Stomach (tissue), 9 donors: ENCODE data around the gene SSR1. TPM values are rescaled to one million over a fixed set of nuclear protein-coding genes. Genes with fewer than 3 reads are reported as not detected.

Source experiments
- DNase-seq, 2 donors: peaks; one replicate each; pipeline versions ENCODE4 v3.0.0 to v3.0.0-alpha.2; 2013 to 2019
- H3K27ac ChIP-seq, 5 donors: fragments of 200-600 bp in 4 of 5; sonication (generic) in 4 of 5; one replicate each; pipeline ENCODE4 v1.5.1; 2013 to 2019; ENCODE audit warnings: mild to moderate bottlenecking in 1 of 5, moderate library complexity in 1 of 5
- H3K27me3 ChIP-seq, 3 donors: fragments of 200-600 bp; sonication (generic); one replicate each; pipeline ENCODE4 v1.5.1; 2017 to 2019; ENCODE audit warnings: mixed run types in 1 of 3
- H3K36me3 ChIP-seq, 4 donors: fragments of 200-600 bp; sonication (generic); 1 replicate in 3 of 4; 2 replicates in 1 of 4; pipeline ENCODE4 v1.5.1; 2016 to 2019
- H3K4me1 ChIP-seq, 4 donors: fragments of 200-600 bp; sonication (generic); one replicate each; pipeline ENCODE4 v1.5.1; 2016 to 2019
- H3K4me3 ChIP-seq, 4 donors: fragments of 200-600 bp; sonication (generic) in 3 of 4; one replicate each; pipeline ENCODE4 v1.5.1; 2016 to 2019; ENCODE audit warnings: mild to moderate bottlenecking in 1 of 4
- H3K9me3 ChIP-seq, 4 donors: fragments of 200-600 bp; sonication (generic); one replicate each; pipeline ENCODE4 v1.5.1; 2016 to 2019
- CTCF ChIP-seq, 7 experiments: fragments of 450-650 bp in 4 of 7; fragments of 200-600 bp in 3 of 7; sonication (generic) in 3 of 7; IDR thresholded peaks; one replicate each; pipeline ENCODE4 v1.5.1; 2016 to 2019; ENCODE audit warnings: antibody characterized with exemption in 7 of 7, control low read depth in 2 of 7, mild to moderate bottlenecking in 1 of 7
- EP300 ChIP-seq: sonication (generic); formaldehyde crosslinking; IDR thresholded peaks from one replicate; pipeline ENCODE4 v1.6.1; 2017; ENCODE audit warnings: antibody characterized with exemption
- POLR2A ChIP-seq, 4 donors: fragments of 450-650 bp; IDR thresholded peaks; one replicate each; pipeline ENCODE4 v1.6.1; 2016; ENCODE audit warnings: antibody characterized with exemption in 4 of 4, control low read depth in 2 of 4, mild to moderate bottlenecking in 1 of 4, moderate library complexity in 1 of 4
- POLR2AphosphoS5 ChIP-seq, 3 donors: sonication (generic); formaldehyde crosslinking; IDR thresholded peaks; one replicate each; pipeline ENCODE4 v1.6.1; 2016; ENCODE audit warnings: antibody characterized with exemption in 3 of 3
- WGBS, 5 donors: extraction: QIAGEN DNeasy Blood & Tissue Kit in 3 of 5; methylation state at CpG; one replicate each; pipeline versions ENCODE4 v1.1.5 to v1.1.7; 2013 to 2018; 5-methylcytosine and 5-hydroxymethylcytosine counted together
- intact Hi-C: fragments of 100-400 bp; cut with DNase I; formaldehyde crosslinking; loops from one replicate; pipeline ENCODE4 v1.15.1; 2023; ENCODE audit warnings: low total_unique reads
- polyA plus RNA-seq, 3 donors: library from polyadenylated mRNA; stranded (reverse); fragments of 200-250 nt; gene quantifications; one replicate each; pipeline ENCODE4 v1.2.3, GENCODE V29; 2013
- total RNA-seq, 5 donors: library from RNA; depleted of rRNA; stranded (reverse); fragments of >200 nt; gene quantifications; one replicate each; pipeline versions ENCODE4 v1.1.0 to v1.2.3, GENCODE V29; 2014 to 2016
- donor health status: healthy with polysubstance abuse.
- donor health status: Bipolar disorder and iron deficiency.
- donor health status: healthy.

The SSR1 gene
- total and polyA plus RNA-seq, 8 donors, result 11.6 to 62.4 (median 30.1) TPM

- WGBS, 5 donors, result 2 to 4% (median 3%) methylated on average over 26 to 43 of the region's 43 CpGs
- H3K9me3 ChIP-seq, result peaks cover 0 to 2% (median under 1%) of the 10 kb centered on the region in 4 donors
- peaks cover 7 to 22% (median 17%) of the 10 kb centered on the region in 4 donors for H3K4me1 ChIP-seq
- H3K4me3 ChIP-seq, result peak overlapping the region; percentile 56 to 65 (median 62)
- no peaks in the 10 kb centered on the region for H3K36me3 ChIP-seq
- H3K27ac ChIP-seq, result peak overlapping the region; percentile 43 to 83 (median 80)
- DNase-seq, result peak; percentile 84 to 95
- intact Hi-C loops, result no loop called here
- no peaks in the 10 kb centered on the region for H3K27me3 ChIP-seq
- TF ChIP-seq CTCF (IDR thresholded peaks at IDR 0.05) (no peak), POLR2AphosphoS5 (IDR thresholded peaks at IDR 0.05) (peak; percentile 9 to 77 (median 74))
These were observed 51.8 kb downstream of the SSR1 start for GRCh38 chr6:7261032-7261841.

GRCh38 chr6:7260291-7261031, 52.5 kb downstream of the SSR1 start:
- peak overlapping the region; percentile 43 to 83 (median 80) for H3K27ac ChIP-seq
- H3K27me3 ChIP-seq, result no peaks in the 10 kb centered on the region
- H3K4me1 ChIP-seq, result peaks cover 7 to 22% (median 17%) of the 10 kb centered on the region in 4 donors
- intact Hi-C loops, result no loop called here
- TF ChIP-seq POLR2AphosphoS5 (IDR thresholded peaks at IDR 0.05) (no peak), EP300 (no peak), CTCF (IDR thresholded peaks at IDR 0.05) (no peak), POLR2A (IDR thresholded peaks at IDR 0.05) (no peak)
- peak overlapping the region; percentile 56 to 65 (median 62) for H3K4me3 ChIP-seq
- H3K9me3 ChIP-seq, result peaks cover 0 to 9% (median 7%) of the 10 kb centered on the region in 4 donors
- no peak for DNase-seq
- whole genome bisulfite sequencing, 5 donors, result 49 to 63% (median 51%) methylated on average over 12 to 13 of the region's 13 CpGs
- H3K36me3 ChIP-seq, result no peaks in the 10 kb centered on the region

- intact Hi-C loops, result no loop called here
- Histone ChIP-seq H3K4me3 (no peak overlapping the region), H3K27me3 (no peaks in the 10 kb centered on the region), H3K4me1 (peaks cover 7 to 30% (median 17%) of the 10 kb centered on the region in 4 donors), H3K9me3 (peaks cover 0 to 9% (median 7%) of the 10 kb centered on the region in 4 donors), H3K36me3 (no peaks in the 10 kb centered on the region), H3K27ac (no peak overlapping the region)
- no peak for DNase-seq
- no peak for TF ChIP-seq POLR2A (IDR thresholded peaks at IDR 0.05)
- WGBS, 5 donors, result 73 to 90% (median 80%) methylated on average over 7 to 9 of the region's 9 CpGs
These were observed 54.7 kb downstream of the SSR1 start for GRCh38 chr6:7258231-7258763.

- Histone ChIP-seq H3K27me3 (no peaks in the 10 kb centered on the region), H3K9me3 (peaks cover 0 to 9% (median 7%) of the 10 kb centered on the region in 4 donors), H3K4me1 (peaks cover 7 to 26% (median 17%) of the 10 kb centered on the region in 4 donors), H3K4me3 (no peak overlapping the region), H3K36me3 (peaks cover 0 to 3% (median 1%) of the 10 kb centered on the region in 4 donors), H3K27ac (no peak overlapping the region)
- no peak for DNase-seq
- intact Hi-C loops, result no loop called here
- TF ChIP-seq EP300, result no peak
- TF ChIP-seq POLR2AphosphoS5 (IDR thresholded peaks at IDR 0.05), result no peak
- TF ChIP-seq POLR2A (IDR thresholded peaks at IDR 0.05), result no peak
- no peak for TF ChIP-seq CTCF (IDR thresholded peaks at IDR 0.05)
- WGBS, 5 donors, result 91 to 95% (median 95%) methylated on average over 18 of the region's 18 CpGs
These were observed 55.3 kb downstream of the SSR1 start for GRCh38 chr6:7257521-7258230.
